Pancreas (tissue), 10 donors: ENCODE data around the gene SPSB1. TPM values are rescaled to one million over a fixed set of nuclear protein-coding genes. Genes with fewer than 3 reads are reported as not detected.

ENCODE experiments used
- ATAC-seq, 4 donors: fragments of 200-7000 bp; cut with Tn5 transposase; one replicate each; pipeline versions ENCODE4 v1.8.0 to v1.9.1; 2020; ENCODE audit warnings: mild to moderate bottlenecking in 4 of 4, moderate library complexity in 4 of 4
- DNase-seq, 6 donors: peaks; one replicate each; pipeline ENCODE4 v3.0.0-alpha.2; 2020
- FAIRE-seq: peaks from 2 replicates; lab custom pipeline; 2012; peaks lifted over from hg19 to GRCh38; lab: Jason Lieb, UNC
- H3K27ac ChIP-seq, 4 donors: fragments of 200-600 bp; sonication (generic); 1 replicate in 3 of 4; 2 replicates in 1 of 4; pipeline versions ENCODE4 v1.5.0 to v1.8.0; 2020
- H3K27me3 ChIP-seq, 4 donors: fragments of 200-600 bp; one replicate each; pipeline ENCODE4 v1.8.0; 2021
- H3K36me3 ChIP-seq, 3 donors: fragments of 200-600 bp; sonication (generic) in 1 of 3; one replicate each; pipeline versions ENCODE4 v1.5.0 to v1.8.0; 2020 to 2021
- H3K4me1 ChIP-seq, 3 donors: fragments of 200-600 bp; one replicate each; pipeline ENCODE4 v1.8.0; 2021
- H3K4me3 ChIP-seq, 4 donors: fragments of 200-600 bp; sonication (generic) in 2 of 4; one replicate each; pipeline versions ENCODE4 v1.5.0 to v1.8.0; 2020 to 2021
- H3K9me3 ChIP-seq, 4 donors: fragments of 200-600 bp; one replicate each; pipeline ENCODE4 v1.8.0; 2021
- CTCF ChIP-seq, 4 donors: fragments of 200-600 bp; sonication (generic) in 3 of 4; IDR thresholded peaks; one replicate each; pipeline versions ENCODE4 v1.5.0 to v1.8.0; 2021; ENCODE audit warnings: antibody characterized with exemption in 4 of 4
- WGBS, 2 donors: extraction: QIAGEN DNeasy Blood & Tissue Kit; methylation state at CpG; one replicate each; pipeline ENCODE4 v1.1.7; 2013; 5-methylcytosine and 5-hydroxymethylcytosine counted together
- intact Hi-C, 3 donors: fragments of 100-400 bp; cut with DNase I; formaldehyde crosslinking; loops; one replicate each; pipeline versions ENCODE4 v1.11.1 to v1.14.2; 2022
- polyA plus RNA-seq, 2 donors: library from polyadenylated mRNA; stranded (reverse); fragments of 200-250 nt; gene quantifications; one replicate each; pipeline ENCODE4 v1.2.3, GENCODE V29; 2013
- total RNA-seq, 6 donors: library from RNA; stranded (reverse); fragmentation: NEBNext Ultra II Directional in 4 of 6; extraction: Animal tissue kit (Norgen Biotek cat#: 25700) in 4 of 6; gene quantifications; one replicate each; pipeline versions ENCODE4 v1.2.1 to v1.2.4, GENCODE V29; 2021 to 2023
- donor health status: healthy with polysubstance abuse.
- donor health status: DM: no; HTN: no; CAD: no; lungs with moderate emphysema.
- donor health status: DM: no; HTN: no; CAD: no.
- donor health status: control.
- donor health status: control.
- donor health status: Bipolar disorder and iron deficiency.
- donor health status: DM: yes; HTN: yes; CAD: no.
- donor health status: DM: no; HTN: no; CAD: no.
- donor health status: DM: no; HTN: no; CAD: no.
- donor health status: DM: yes; HTN: yes; CAD: no.

SPSB1 gene
- total and polyA plus RNA-seq, 8 donors: 10.5 to 27.5 (median 18.1) TPM

GRCh38 chr1:9416918-9417500 is 124.3 kb downstream of the SPSB1 start:
- Histone ChIP-seq H3K9me3 (no peaks in the 10 kb centered on the region), H3K4me1 (peaks cover 7 to 19% (median 10%) of the 10 kb centered on the region in 3 donors), H3K36me3 (no peaks in the 10 kb centered on the region), H3K4me3 (no peak overlapping the region), H3K27ac (no peak overlapping the region), H3K27me3 (no peaks in the 10 kb centered on the region)
- 91 to 93% methylated on average over 18 of the region's 18 CpGs for WGBS, 2 donors
- no peak for TF ChIP-seq CTCF (IDR thresholded peaks at IDR 0.05)
- FAIRE-seq: no peak
- intact Hi-C loops: no loop called here
- DNase-seq: no peak
- ATAC-seq: no peak

GRCh38 chr1:9417695-9418094 is 125.0 kb downstream of the SPSB1 start:
- FAIRE-seq: no peak

GRCh38 chr1:9418851-9419250 is 126.2 kb downstream of the SPSB1 start:
- no peak overlapping the region for H3K4me3 ChIP-seq
- H3K36me3 ChIP-seq: no peaks in the 10 kb centered on the region
- ATAC-seq (peak in 1 of 4 donors; percentile 39), FAIRE-seq (no peak), DNase-seq (no peak)
- 86% methylated on average over 7 of the region's 7 CpGs for WGBS, 2 donors
- TF ChIP-seq CTCF (IDR thresholded peaks at IDR 0.05): no peak
- intact Hi-C loops: no loop called here
- no peak overlapping the region for H3K27ac ChIP-seq
- no peaks in the 10 kb centered on the region for H3K9me3 ChIP-seq
- H3K27me3 ChIP-seq: no peaks in the 10 kb centered on the region
- peaks cover 0 to 5% (median under 1%) of the 10 kb centered on the region in 3 donors for H3K4me1 ChIP-seq

More at GRCh38 chr1:9417695-9418094, 125.0 kb downstream of the SPSB1 start:
- WGBS, 2 donors: 85 to 92% methylated on average over 9 of the region's 9 CpGs
- Histone ChIP-seq H3K36me3 (no peaks in the 10 kb centered on the region), H3K9me3 (no peaks in the 10 kb centered on the region), H3K4me3 (no peak overlapping the region), H3K4me1 (peaks cover 7 to 14% (median 7%) of the 10 kb centered on the region in 3 donors), H3K27ac (no peak overlapping the region), H3K27me3 (no peaks in the 10 kb centered on the region)
- no peak for TF ChIP-seq CTCF (IDR thresholded peaks at IDR 0.05)
- ATAC-seq: no peak
- DNase-seq: no peak
- intact Hi-C loops: no loop called here

Other genes with a start within 250 kb of the SPSB1 start
- gene SLC2A5, start 223.3 kb upstream of the SPSB1 start, total RNA-seq: 1 to 10 TPM in 3 of 6 donors, under 1 TPM in 3; 0.14 to 4.4 (median 0.91) TPM
- gene SLC2A5, start 223.3 kb upstream of the SPSB1 start, polyA plus RNA-seq: under 1 TPM; 0.16 to 0.19 TPM
- gene GPR157, start 163.8 kb upstream of the SPSB1 start, total RNA-seq: 1 to 10 TPM; 3.5 to 6.2 (median 5.3) TPM
- gene GPR157, start 163.8 kb upstream of the SPSB1 start, polyA plus RNA-seq: 1 to 10 TPM; 2.1 to 2.6 TPM
- gene H6PD, start 58.1 kb upstream of the SPSB1 start, total RNA-seq: 10 to 100 TPM; 14.2 to 34.2 (median 18.5) TPM
- 10 to 100 TPM in 1 of 2 donors, 1 to 10 TPM in 1; 8.7 to 13.4 TPM for gene H6PD, start 58.1 kb upstream of the SPSB1 start, polyA plus RNA-seq
- gene SLC25A33, start 246.6 kb downstream of the SPSB1 start, total RNA-seq: 1 to 10 TPM; 1.1 to 2.0 (median 1.6) TPM
- gene SLC25A33, start 246.6 kb downstream of the SPSB1 start, polyA plus RNA-seq: 1 to 10 TPM; 1.5 to 2.9 TPM